PC-9 (cell line): Measurements from ENCODE around the gene IGFLR1.

Experiments
- EZH2 ChIP-seq: fragments of 200-600 bp; sonication (generic); IDR thresholded peaks from 2 replicates; pipeline ENCODE4 v1.8.0; 2017; ENCODE audit warnings: antibody characterized with exemption, low read depth
- TF ChIP-seq, protein P1 (sequence below): fragments of 200-600 bp; sonication (generic); conservative IDR thresholded peaks from 2 replicates; pipeline ENCODE4 v1.6.1; 2017; ENCODE audit warnings: mixed run types, antibody characterized with exemption, mild to moderate bottlenecking, moderate library complexity

DNA sequence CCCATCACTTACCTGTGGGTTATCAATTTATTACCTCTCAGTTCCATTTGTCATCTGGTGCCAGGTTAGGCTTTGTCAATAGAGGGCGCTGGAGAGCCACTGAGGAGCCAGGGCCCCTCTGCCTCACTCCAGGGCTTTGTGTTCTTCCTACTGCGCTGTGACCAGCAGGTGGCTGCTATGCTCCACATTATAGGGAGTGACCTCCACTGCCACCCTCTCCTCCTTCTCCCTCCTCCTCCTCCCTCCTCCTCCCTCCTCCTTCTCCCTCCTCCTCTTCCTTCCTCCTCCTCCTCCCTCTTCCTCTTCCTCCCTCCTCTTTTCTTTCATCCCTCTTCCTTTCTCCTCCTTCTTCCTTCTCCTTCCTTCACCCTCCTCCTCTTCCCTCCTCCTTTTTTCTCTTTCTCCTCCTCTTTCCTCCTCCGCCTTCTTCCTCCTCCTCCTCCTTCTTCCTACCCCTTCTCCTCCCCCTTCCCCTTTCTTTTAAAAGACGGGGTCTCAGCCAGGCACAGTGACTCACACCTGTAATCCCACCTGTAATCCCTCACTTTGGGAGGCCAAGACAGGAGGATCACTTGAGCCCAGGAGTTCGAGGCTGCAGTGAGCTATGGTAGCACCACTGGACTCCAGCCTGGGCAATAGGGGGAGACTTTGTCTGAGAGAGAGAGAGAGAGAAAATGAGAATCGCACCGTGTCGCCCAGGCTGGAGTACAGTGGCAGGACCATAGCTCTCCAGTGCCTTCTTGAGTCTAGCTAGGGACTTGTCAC, 48.2 kb downstream of the IGFLR1 start:
- TF ChIP-seq, protein P1, sequence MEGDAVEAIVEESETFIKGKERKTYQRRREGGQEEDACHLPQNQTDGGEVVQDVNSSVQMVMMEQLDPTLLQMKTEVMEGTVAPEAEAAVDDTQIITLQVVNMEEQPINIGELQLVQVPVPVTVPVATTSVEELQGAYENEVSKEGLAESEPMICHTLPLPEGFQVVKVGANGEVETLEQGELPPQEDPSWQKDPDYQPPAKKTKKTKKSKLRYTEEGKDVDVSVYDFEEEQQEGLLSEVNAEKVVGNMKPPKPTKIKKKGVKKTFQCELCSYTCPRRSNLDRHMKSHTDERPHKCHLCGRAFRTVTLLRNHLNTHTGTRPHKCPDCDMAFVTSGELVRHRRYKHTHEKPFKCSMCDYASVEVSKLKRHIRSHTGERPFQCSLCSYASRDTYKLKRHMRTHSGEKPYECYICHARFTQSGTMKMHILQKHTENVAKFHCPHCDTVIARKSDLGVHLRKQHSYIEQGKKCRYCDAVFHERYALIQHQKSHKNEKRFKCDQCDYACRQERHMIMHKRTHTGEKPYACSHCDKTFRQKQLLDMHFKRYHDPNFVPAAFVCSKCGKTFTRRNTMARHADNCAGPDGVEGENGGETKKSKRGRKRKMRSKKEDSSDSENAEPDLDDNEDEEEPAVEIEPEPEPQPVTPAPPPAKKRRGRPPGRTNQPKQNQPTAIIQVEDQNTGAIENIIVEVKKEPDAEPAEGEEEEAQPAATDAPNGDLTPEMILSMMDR: peak; percentile 91
- no peak for TF ChIP-seq EZH2
